Activated T-cell treated with anti-CD3 and anti-CD28 coated beads, Interleukin-2, amount 50 U/mL, for 24 hours (primary cell): ENCODE data around the gene APLF.
"Not testable (repeated sequence)": the region's sequence is repeated elsewhere in the genome, so short reads cannot be mapped to it uniquely, and the experiment has no call there.

ENCODE experiments used
- DNase-seq: peaks from one replicate; pipeline ENCODE4 v3.0.0-alpha.2; 2020
- H3K27ac Mint-ChIP-seq: 2 replicates; pipeline ENCODE4 v1.8.0; 2020; ENCODE audit warnings: mild to moderate bottlenecking, mixed read lengths
- H3K27me3 Mint-ChIP-seq: 2 replicates; pipeline ENCODE4 v1.8.0; 2020; ENCODE audit warnings: mixed read lengths
- H3K36me3 Mint-ChIP-seq: 2 replicates; pipeline ENCODE4 v1.8.0; 2020; ENCODE audit warnings: low read depth, mixed read lengths
- H3K4me1 Mint-ChIP-seq: 2 replicates; pipeline ENCODE4 v1.8.0; 2020; ENCODE audit warnings: low read depth, mixed read lengths
- H3K4me3 Mint-ChIP-seq: 2 replicates; pipeline ENCODE4 v1.8.0; 2020; ENCODE audit warnings: mild to moderate bottlenecking, moderate library complexity, mixed read lengths
- H3K9me3 Mint-ChIP-seq: 2 replicates; pipeline ENCODE4 v1.8.0; 2020; ENCODE audit warnings: mixed read lengths

The APLF gene

GRCh38 chr2:68589963-68590362 is 122.6 kb downstream of the APLF start:
- DNase-seq: no peak
- H3K27me3 Mint-ChIP-seq: no peaks in the 10 kb centered on the region
- H3K9me3 Mint-ChIP-seq: no peaks in the 10 kb centered on the region
- no peak overlapping the region for H3K4me3 Mint-ChIP-seq
- H3K36me3 Mint-ChIP-seq: no peaks in the 10 kb centered on the region
- H3K27ac Mint-ChIP-seq: no peak overlapping the region
- peaks cover 8% of the 10 kb centered on the region for H3K4me1 Mint-ChIP-seq

- Mint-ChIP-seq H3K4me3 (no peak overlapping the region), H3K9me3 (no peaks in the 10 kb centered on the region), H3K36me3 (no peaks in the 10 kb centered on the region), H3K27ac (no peak overlapping the region), H3K27me3 (no peaks in the 10 kb centered on the region), H3K4me1 (peaks cover 11% of the 10 kb centered on the region)
- no peak for DNase-seq
Measured at GRCh38 chr2:68590702-68591101, 123.3 kb downstream of the APLF start.

GRCh38 chr2:68591225-68591624 is 123.8 kb downstream of the APLF start:
- H3K27me3 Mint-ChIP-seq: no peaks in the 10 kb centered on the region
- no peak overlapping the region for H3K4me3 Mint-ChIP-seq
- peaks cover 11% of the 10 kb centered on the region for H3K4me1 Mint-ChIP-seq
- H3K36me3 Mint-ChIP-seq: no peaks in the 10 kb centered on the region
- no peaks in the 10 kb centered on the region for H3K9me3 Mint-ChIP-seq
- H3K27ac Mint-ChIP-seq: no peak overlapping the region
- no peak for DNase-seq

GRCh38 chr2:68594041-68594440 is 126.7 kb downstream of the APLF start:
- H3K9me3 Mint-ChIP-seq: peaks cover under 1% of the 10 kb centered on the region
- H3K4me3 Mint-ChIP-seq: no peak overlapping the region
- no peaks in the 10 kb centered on the region for H3K36me3 Mint-ChIP-seq
- no peak overlapping the region for H3K27ac Mint-ChIP-seq
- peaks cover 5% of the 10 kb centered on the region for H3K27me3 Mint-ChIP-seq
- no peak for DNase-seq
- peaks cover 11% of the 10 kb centered on the region for H3K4me1 Mint-ChIP-seq

GRCh38 chr2:68594674-68595492 is 127.5 kb downstream of the APLF start:
- H3K27ac Mint-ChIP-seq: no peak overlapping the region
- H3K4me1 Mint-ChIP-seq: peaks cover 11% of the 10 kb centered on the region
- DNase-seq: peak; percentile 51
- H3K36me3 Mint-ChIP-seq: no peaks in the 10 kb centered on the region
- H3K4me3 Mint-ChIP-seq: no peak overlapping the region
- H3K9me3 Mint-ChIP-seq: peaks cover 9% of the 10 kb centered on the region
- peaks cover 13% of the 10 kb centered on the region for H3K27me3 Mint-ChIP-seq

GRCh38 chr2:68595493-68595785 is 128.1 kb downstream of the APLF start:
- not testable (repeated sequence) for H3K27ac Mint-ChIP-seq, H3K4me3 Mint-ChIP-seq, H3K36me3 Mint-ChIP-seq, DNase-seq
- H3K27me3 Mint-ChIP-seq: peaks cover 17% of the 10 kb centered on the region
- peaks cover 11% of the 10 kb centered on the region for H3K4me1 Mint-ChIP-seq
- H3K9me3 Mint-ChIP-seq: peaks cover 14% of the 10 kb centered on the region

- not testable (repeated sequence) for H3K4me1 Mint-ChIP-seq, H3K27ac Mint-ChIP-seq, H3K4me3 Mint-ChIP-seq, H3K36me3 Mint-ChIP-seq, DNase-seq
- peaks cover 21% of the 10 kb centered on the region for H3K9me3 Mint-ChIP-seq
- peaks cover 17% of the 10 kb centered on the region for H3K27me3 Mint-ChIP-seq
Measured at GRCh38 chr2:68600495-68600894, 133.1 kb downstream of the APLF start.

GRCh38 chr2:68603059-68603458 is 135.7 kb downstream of the APLF start:
- Mint-ChIP-seq H3K4me3 (no peak overlapping the region), H3K27ac (no peak overlapping the region), H3K4me1 (peaks cover 2% of the 10 kb centered on the region), H3K36me3 (no peaks in the 10 kb centered on the region), H3K9me3 (peaks cover 21% of the 10 kb centered on the region), H3K27me3 (peaks cover 12% of the 10 kb centered on the region)
- DNase-seq: no peak

- H3K9me3 Mint-ChIP-seq: peaks cover 20% of the 10 kb centered on the region
- H3K36me3 Mint-ChIP-seq: no peaks in the 10 kb centered on the region
- H3K27me3 Mint-ChIP-seq: peaks cover 12% of the 10 kb centered on the region
- no peak for DNase-seq
- no peak overlapping the region for H3K4me3 Mint-ChIP-seq
- peaks cover 2% of the 10 kb centered on the region for H3K4me1 Mint-ChIP-seq
- no peak overlapping the region for H3K27ac Mint-ChIP-seq
Measured at GRCh38 chr2:68604077-68604476, 136.7 kb downstream of the APLF start.

- Mint-ChIP-seq H3K4me3 (no peak overlapping the region), H3K27ac (no peak overlapping the region), H3K27me3 (no peaks in the 10 kb centered on the region), H3K9me3 (peaks cover 14% of the 10 kb centered on the region), H3K4me1 (peaks cover 2% of the 10 kb centered on the region), H3K36me3 (no peaks in the 10 kb centered on the region)
- no peak for DNase-seq
Measured at GRCh38 chr2:68605939-68606338, 138.6 kb downstream of the APLF start.

GRCh38 chr2:68606759-68607158 is 139.4 kb downstream of the APLF start:
- Mint-ChIP-seq H3K27me3 (no peaks in the 10 kb centered on the region), H3K4me3 (no peak overlapping the region), H3K4me1 (peaks cover 2% of the 10 kb centered on the region), H3K27ac (no peak overlapping the region), H3K36me3 (no peaks in the 10 kb centered on the region), H3K9me3 (peaks cover 15% of the 10 kb centered on the region)
- DNase-seq: no peak

GRCh38 chr2:68607837-68608236 is 140.5 kb downstream of the APLF start:
- H3K9me3 Mint-ChIP-seq: peaks cover 15% of the 10 kb centered on the region
- no peaks in the 10 kb centered on the region for H3K36me3 Mint-ChIP-seq
- H3K27ac Mint-ChIP-seq: no peak overlapping the region
- H3K4me1 Mint-ChIP-seq: no peaks in the 10 kb centered on the region
- H3K4me3 Mint-ChIP-seq: no peak overlapping the region
- DNase-seq: no peak
- no peaks in the 10 kb centered on the region for H3K27me3 Mint-ChIP-seq

GRCh38 chr2:68612765-68613519 is 145.6 kb downstream of the APLF start:
- H3K36me3 Mint-ChIP-seq: no peaks in the 10 kb centered on the region
- H3K27ac Mint-ChIP-seq: no peak overlapping the region
- no peak for DNase-seq
- no peak overlapping the region for H3K4me3 Mint-ChIP-seq
- peaks cover 13% of the 10 kb centered on the region for H3K9me3 Mint-ChIP-seq
- H3K4me1 Mint-ChIP-seq: no peaks in the 10 kb centered on the region
- H3K27me3 Mint-ChIP-seq: no peaks in the 10 kb centered on the region

- H3K9me3 Mint-ChIP-seq: peaks cover 6% of the 10 kb centered on the region
- H3K27ac Mint-ChIP-seq: no peak overlapping the region
- H3K4me1 Mint-ChIP-seq: no peaks in the 10 kb centered on the region
- no peaks in the 10 kb centered on the region for H3K36me3 Mint-ChIP-seq
- H3K27me3 Mint-ChIP-seq: peaks cover 3% of the 10 kb centered on the region
- H3K4me3 Mint-ChIP-seq: no peak overlapping the region
- no peak for DNase-seq
Measured at GRCh38 chr2:68620772-68621171, 153.4 kb downstream of the APLF start.

GRCh38 chr2:68623820-68624219 is 156.4 kb downstream of the APLF start:
- peaks cover 17% of the 10 kb centered on the region for H3K27me3 Mint-ChIP-seq
- H3K4me3 Mint-ChIP-seq: no peak overlapping the region
- peaks cover 6% of the 10 kb centered on the region for H3K9me3 Mint-ChIP-seq
- no peaks in the 10 kb centered on the region for H3K4me1 Mint-ChIP-seq
- H3K27ac Mint-ChIP-seq: no peak overlapping the region
- no peak for DNase-seq
- no peaks in the 10 kb centered on the region for H3K36me3 Mint-ChIP-seq
